Activated CD4-positive, alpha-beta T cell treated with anti-CD3 and anti-CD28 coated beads, Interleukin-2, amount 50 U/mL, for 16 hours (primary cell): ENCODE measurements around the gene ARTN.

Source experiments
- DNase-seq: peaks from one replicate; pipeline ENCODE4 v3.0.0-alpha.2; 2020

ARTN gene

GRCh38 chr1:43925846-43926245 is 7.8 kb upstream of the ARTN start:
- no peak for DNase-seq

DNA sequence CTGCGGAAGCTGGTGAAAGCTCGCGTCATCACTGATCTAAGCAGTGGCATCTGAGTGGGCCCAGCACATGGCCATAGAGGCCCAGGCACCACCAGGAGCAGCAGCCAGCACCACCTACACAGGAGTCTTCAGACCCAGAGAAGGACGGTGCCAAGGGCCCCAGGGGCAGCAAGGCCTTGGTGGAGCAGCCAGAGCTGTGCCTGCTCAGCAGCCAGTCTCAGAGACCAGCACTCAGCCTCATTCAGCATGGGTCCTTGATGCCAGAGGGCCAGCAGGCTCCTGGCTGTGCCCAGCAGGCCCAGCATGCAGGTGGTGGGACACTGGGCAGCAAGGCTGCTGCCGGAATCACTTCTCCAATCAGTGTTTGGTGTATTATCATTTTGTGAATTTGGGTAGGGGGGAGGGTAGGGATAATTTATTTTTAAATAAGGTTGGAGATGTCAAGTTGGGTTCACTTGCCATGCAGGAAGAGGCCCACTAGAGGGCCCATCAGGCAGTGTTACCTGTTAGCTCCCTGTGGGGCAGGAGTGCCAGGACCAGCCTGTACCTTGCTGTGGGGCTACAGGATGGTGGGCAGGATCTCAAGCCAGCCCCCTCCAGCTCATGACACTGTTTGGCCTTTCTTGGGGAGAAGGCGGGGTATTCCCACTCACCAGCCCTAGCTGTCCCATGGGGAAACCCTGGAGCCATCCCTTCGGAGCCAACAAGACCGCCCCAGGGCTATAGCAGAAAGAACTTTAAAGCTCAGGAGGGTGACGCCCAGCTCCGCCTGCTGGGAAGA is 3.2 kb upstream of the ARTN start:
- DNase-seq = peak; percentile 28

DNA sequence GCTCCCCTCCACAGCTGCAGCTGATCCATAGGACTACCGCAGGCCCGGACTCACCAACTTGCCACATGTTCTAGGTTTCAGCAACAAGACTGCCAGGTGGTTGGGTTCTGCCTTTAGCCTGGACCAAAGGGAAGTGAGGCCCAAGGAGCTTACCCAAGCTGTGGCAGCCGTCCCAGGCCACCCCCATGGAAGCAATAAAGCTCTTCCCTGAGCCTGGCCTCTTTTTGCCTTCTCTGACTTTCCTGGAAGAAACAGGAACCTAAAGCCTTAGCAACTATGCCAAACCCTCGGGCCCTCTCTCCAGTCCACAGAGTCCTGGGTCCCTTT is 2.7 kb upstream of the ARTN start:
- no peak for DNase-seq

- DNase-seq = no peak
Observed at GRCh38 chr1:43931711-43932660, 1.6 kb upstream of the ARTN start.

DNA sequence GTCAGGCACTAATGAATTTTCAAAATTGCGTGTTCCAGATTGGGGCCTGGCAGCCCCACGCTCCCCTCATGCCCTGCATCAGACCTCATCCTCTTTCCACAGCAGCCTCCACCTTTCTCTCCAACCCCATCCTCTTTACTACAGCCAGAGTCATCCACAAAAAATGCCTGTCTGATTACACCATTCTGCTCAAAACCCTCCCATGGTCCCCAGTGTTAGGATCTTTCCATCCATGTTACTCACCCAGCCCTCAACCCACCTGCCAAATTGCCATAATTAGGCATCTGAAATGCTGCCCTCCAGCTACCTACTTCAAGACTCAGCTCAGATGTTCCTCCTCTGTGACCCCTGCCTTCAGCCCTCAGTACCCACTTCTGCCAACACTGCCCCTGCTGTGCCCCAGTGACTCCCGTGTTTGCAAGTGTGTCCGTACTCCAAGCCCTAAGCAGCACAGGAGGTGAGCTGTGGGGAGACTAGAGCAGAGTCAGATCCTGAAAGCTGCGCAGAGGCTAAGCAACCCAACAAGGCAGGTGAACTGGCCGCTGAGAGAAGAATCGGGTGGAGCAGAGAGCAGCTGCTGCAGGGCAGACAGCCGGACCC is 715 bp upstream of the ARTN start:
- no peak for DNase-seq

GRCh38 chr1:43934101-43934985 is 742 bp downstream of the ARTN start:
- DNase-seq = peak; percentile 58

- DNase-seq = no peak
Observed at GRCh38 chr1:43934986-43935324, 1.4 kb downstream of the ARTN start.

DNA sequence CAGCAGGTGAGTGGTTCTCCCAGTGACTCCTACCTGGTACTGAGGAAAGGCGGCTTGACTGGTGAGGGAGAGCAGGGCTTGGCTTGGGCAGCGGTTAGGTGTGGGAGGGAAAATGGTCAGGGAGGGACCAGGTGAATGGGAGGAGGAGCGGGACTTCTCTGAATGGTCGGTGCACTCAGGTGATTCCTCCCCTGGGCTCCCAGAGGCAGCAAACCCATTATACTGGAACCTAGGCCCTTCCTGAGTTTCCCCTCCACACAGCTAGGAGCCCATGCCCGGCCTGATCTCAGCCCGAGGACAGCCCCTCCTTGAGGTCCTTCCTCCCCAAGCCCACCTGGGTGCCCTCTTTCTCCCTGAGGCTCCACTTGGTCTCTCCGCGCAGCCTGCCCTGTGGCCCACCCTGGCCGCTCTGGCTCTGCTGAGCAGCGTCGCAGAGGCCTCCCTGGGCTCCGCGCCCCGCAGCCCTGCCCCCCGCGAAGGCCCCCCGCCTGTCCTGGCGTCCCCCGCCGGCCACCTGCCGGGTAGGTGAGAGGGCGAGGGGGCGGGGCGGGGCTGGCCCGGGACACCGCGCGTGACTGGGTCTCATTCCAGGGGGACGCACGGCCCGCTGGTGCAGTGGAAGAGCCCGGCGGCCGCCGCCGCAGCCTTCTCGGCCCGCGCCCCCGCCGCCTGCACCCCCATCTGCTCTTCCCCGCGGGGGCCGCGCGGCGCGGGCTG is 2.3 kb downstream of the ARTN start:
- no peak for DNase-seq

- DNase-seq = no peak
Observed at GRCh38 chr1:43936431-43937151, 3.0 kb downstream of the ARTN start.

GRCh38 chr1:43937179-43937865 is 3.7 kb downstream of the ARTN start:
- DNase-seq = no peak

GRCh38 chr1:43938383-43938782 is 4.8 kb downstream of the ARTN start:
- no peak for DNase-seq

DNA sequence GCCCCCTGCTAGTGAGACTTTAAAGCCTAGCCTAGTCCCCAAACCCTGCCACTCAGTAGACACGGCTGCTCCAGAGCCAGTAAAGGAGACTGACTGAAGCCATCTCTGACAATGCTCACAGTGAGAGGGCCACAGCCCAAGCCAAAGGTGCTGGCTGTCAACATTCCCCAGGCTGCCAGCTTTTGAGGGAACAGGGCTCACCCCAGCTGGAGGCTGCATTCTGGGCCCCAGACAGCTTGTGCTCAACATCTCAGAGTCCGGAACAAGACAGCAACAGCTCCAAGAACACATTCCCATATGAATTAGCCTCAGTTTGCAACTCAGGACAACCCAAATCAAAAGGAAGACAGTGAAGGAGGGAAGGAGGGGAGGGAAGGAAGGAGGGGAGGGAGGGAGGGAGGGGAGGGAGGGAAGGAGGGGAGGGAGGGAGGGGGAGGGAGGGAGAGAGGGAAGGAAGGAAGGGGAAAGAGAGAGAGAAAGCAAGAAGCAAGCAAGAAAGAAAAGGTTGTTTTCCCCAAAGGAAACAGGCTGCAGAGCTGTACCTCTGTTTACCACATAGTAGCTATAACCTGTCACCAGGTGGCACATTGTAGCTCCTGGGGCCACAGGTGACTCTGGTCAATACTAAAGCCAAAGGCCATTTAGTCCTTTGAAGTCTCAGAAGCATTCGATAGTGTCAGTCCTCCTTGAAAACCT is 5.4 kb downstream of the ARTN start:
- no peak for DNase-seq

DNA sequence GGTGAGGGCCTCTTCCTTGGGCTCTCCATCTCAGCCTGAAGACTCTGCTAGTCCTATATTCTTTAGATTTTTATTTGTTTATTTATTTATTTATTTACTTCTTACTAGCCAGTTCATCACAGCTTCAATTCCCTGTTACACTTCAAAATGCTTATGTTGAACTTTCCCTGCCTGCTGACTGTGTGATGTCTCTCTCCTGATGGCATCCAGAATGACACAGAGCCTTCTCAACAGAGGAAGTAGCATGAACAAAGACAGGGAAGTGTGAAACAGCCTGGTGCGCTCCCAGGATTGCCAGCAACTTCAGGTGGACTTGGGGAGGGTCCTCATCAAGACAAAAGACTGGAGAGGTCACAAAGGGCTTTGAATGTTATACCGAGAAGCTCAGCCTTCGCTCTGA is 8.8 kb downstream of the ARTN start:
- no peak for DNase-seq

DNA sequence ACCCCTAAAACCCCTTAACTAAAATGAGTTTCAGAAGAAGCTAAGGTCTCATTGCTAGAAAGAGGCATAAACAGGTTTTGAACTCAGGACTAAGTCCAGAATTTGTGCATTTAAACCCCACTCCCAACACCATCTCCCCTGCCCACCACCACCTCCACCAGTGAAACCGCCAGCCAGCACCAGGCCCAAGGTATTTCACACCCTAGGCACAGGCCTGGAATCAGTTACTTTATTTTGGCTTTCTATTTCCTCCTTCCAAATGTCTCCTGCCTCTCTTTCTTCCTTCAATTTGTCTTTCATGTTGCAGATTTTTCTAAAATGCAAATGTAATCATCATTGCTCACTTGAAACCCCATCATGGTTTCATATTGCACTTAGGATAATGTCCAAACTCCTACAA is 11.3 kb downstream of the ARTN start:
- DNase-seq = no peak

GRCh38 chr1:43945674-43946235 is 12.2 kb downstream of the ARTN start:
- DNase-seq = no peak

DNA sequence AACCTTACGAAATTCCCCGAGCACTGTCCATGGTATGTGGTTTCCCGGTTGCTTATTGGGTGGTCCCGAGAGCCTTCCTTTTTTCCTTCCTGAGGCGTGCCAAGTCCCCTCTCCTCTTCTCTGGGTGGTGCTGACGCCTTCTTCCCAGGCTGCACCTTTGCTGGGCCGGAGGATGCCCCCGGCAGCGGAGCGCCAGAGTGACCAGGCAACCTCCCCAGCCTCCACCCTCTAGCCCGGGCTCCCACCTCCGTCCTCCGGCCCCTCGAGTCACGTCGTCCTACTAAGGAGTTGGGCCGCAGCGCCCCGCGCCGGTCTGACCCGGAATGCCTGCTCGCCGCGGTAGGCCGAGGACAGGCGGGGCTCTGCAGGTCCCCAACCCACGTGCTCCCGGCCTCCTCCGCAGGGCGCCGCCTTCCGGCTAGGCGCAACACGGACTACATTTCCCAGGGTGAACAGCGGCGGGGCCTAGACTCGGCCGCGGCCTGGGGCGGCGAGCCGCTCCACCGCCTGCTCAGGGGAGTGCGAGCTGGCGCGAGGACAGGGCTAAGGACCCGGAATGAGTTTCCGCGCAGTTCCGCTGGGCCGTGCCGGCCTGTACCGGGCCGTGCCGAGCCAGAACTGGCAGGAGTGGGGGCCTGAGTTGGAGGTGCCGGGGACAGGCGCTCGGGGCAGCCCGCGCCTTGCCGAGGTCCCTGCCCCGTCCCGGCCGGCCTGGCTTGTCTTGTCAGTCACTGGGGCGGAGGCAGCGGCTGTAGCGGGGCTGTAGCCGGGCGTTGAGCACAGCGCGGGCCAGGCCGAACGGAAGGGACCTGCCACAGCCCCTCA is 12.8 kb downstream of the ARTN start, which contains the start of gene IPO13:
IPO13 (plus strand) TSS at position 715 of the 825 bp plus-strand sequence. CDS start 651 bp downstream, outside the sequence.
- peak; percentile 97 for DNase-seq

GRCh38 chr1:43947061-43947873 is 13.7 kb downstream of the ARTN start:
- peak; percentile 16 for DNase-seq
